Glutamatergic neuron (in vitro differentiated cells): ENCODE results near the gene PHLDA2. TPM values are rescaled to one million over a fixed set of nuclear protein-coding genes. Genes with fewer than 3 reads are reported as not detected.
"Not testable (repeated sequence)": the region's sequence is repeated elsewhere in the genome, so short reads cannot be mapped to it uniquely, and the experiment has no call there.

Source experiments
- DNase-seq: peaks from one replicate; pipeline ENCODE4 v3.0.0; 2022
- H3K27ac Mint-ChIP-seq: one replicate; pipeline ENCODE4 v1.8.0; 2020; ENCODE audit warnings: mild to moderate bottlenecking, mixed read lengths, inconsistent platforms; ENCODE audit not compliant: unreplicated experiment
- H3K27me3 Mint-ChIP-seq: one replicate; pipeline ENCODE4 v1.8.0; 2020; ENCODE audit warnings: mild to moderate bottlenecking, moderate library complexity, mixed read lengths, inconsistent platforms; ENCODE audit not compliant: unreplicated experiment
- H3K36me3 Mint-ChIP-seq: one replicate; pipeline ENCODE4 v1.8.0; 2020; ENCODE audit warnings: mild to moderate bottlenecking, mixed read lengths, inconsistent platforms; ENCODE audit not compliant: unreplicated experiment
- H3K4me1 Mint-ChIP-seq: one replicate; pipeline ENCODE4 v1.8.0; 2020; ENCODE audit warnings: mild to moderate bottlenecking, low read depth, mixed read lengths, inconsistent platforms; ENCODE audit not compliant: unreplicated experiment
- H3K4me3 Mint-ChIP-seq: one replicate; pipeline ENCODE4 v1.8.0; 2020; ENCODE audit warnings: mild to moderate bottlenecking, mixed read lengths, inconsistent platforms; ENCODE audit not compliant: unreplicated experiment
- H3K9me3 Mint-ChIP-seq: one replicate; pipeline ENCODE4 v1.8.0; 2020; ENCODE audit warnings: mild to moderate bottlenecking, moderate library complexity, mixed read lengths, inconsistent platforms; ENCODE audit not compliant: unreplicated experiment
- total RNA-seq: library from RNA; stranded (reverse); fragmentation: NEBNext Ultra II Directional; extraction: Animal tissue kit (Norgen Biotek cat#: 25700); gene quantifications from one replicate; pipeline ENCODE4 v1.2.1, GENCODE V29; 2021; ENCODE audit not compliant: unreplicated experiment
- TF ChIP-seq, protein P1 (sequence below): fragments of 200-600 bp; sonication (generic); IDR thresholded peaks from one replicate; pipeline ENCODE4 v1.5.0; 2021; ENCODE audit not compliant: partially characterized antibody, unreplicated experiment

The PHLDA2 gene
- total RNA-seq, 1 donor from 2014 or later = 1.2 TPM

DNA sequence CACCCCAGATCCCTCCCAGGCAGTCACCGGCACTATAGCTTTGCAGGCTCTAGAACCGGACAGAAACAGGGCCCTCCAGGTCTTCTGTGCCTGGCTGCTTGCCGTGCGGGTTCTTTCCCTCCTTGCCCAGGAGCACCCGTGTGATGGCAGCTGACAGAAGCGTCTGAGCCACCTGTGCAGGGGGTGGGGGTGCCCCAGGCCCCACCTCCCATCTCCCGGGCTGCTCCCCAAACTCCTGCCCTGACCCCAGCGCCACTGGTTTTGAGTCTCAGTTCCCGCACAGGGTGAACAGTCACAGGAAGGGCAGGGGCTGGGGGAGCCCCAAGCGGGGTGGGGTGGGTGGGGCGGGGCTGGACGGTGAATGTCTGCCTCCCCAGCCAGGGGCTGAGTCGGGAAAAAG lies 13.2 kb upstream of the PHLDA2 start:
- H3K27me3 Mint-ChIP-seq = peaks cover 9% of the 10 kb centered on the region
- no peak for DNase-seq
- no peak overlapping the region for H3K27ac Mint-ChIP-seq
- TF ChIP-seq, protein P1, sequence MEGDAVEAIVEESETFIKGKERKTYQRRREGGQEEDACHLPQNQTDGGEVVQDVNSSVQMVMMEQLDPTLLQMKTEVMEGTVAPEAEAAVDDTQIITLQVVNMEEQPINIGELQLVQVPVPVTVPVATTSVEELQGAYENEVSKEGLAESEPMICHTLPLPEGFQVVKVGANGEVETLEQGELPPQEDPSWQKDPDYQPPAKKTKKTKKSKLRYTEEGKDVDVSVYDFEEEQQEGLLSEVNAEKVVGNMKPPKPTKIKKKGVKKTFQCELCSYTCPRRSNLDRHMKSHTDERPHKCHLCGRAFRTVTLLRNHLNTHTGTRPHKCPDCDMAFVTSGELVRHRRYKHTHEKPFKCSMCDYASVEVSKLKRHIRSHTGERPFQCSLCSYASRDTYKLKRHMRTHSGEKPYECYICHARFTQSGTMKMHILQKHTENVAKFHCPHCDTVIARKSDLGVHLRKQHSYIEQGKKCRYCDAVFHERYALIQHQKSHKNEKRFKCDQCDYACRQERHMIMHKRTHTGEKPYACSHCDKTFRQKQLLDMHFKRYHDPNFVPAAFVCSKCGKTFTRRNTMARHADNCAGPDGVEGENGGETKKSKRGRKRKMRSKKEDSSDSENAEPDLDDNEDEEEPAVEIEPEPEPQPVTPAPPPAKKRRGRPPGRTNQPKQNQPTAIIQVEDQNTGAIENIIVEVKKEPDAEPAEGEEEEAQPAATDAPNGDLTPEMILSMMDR = no peak
- H3K4me1 Mint-ChIP-seq = peaks cover 25% of the 10 kb centered on the region
- peaks cover 19% of the 10 kb centered on the region for H3K36me3 Mint-ChIP-seq
- H3K9me3 Mint-ChIP-seq = peaks cover 10% of the 10 kb centered on the region
- no peak overlapping the region for H3K4me3 Mint-ChIP-seq

DNA sequence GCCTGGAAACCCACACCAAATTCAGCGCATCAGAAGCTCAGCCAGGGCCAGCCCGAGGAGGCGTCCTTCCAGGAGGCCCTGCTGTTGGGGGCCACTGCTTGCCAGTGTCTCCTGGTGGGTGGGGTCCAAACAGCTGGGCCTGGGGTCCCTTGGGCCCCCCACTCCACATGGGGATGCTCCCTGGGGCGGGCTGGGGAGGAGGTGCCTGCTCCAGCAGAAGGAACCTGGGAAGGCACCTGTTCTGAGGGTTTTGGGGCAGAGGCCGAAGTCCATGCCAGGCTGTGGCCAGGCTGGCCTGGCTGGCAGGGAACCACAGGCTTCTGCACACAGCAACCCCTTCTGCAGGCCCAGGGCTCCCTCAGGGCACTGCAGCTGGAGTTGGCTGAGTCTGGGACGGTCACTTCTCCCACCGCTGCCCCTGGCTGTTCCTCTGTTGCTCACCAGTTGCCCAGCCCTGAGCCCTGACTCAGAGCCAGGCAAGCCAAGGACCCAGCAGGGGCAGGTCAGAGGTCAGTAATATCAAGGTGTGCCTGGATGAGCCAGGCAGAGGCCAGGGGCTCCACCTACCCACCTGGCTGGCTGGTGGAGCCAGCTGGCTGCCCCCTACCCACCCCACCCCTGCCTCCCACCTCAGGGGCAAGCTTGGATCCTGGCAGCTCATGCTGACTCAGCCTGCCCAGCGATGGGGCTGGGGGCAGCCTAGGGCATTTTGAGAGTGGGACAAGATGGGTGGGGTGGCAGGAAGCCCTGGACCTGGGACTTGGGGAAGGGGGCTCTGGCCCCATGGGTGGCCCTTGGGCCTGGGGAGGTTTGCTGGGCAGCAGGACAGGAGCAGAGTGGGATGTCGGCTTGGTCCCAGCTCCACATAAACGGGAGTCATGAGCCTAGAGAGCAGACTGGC lies 12.0 kb upstream of the PHLDA2 start:
- Mint-ChIP-seq H3K36me3 (peaks cover 22% of the 10 kb centered on the region), H3K27ac (no peak overlapping the region), H3K9me3 (peaks cover 13% of the 10 kb centered on the region), H3K27me3 (peaks cover 11% of the 10 kb centered on the region), H3K4me3 (no peak overlapping the region), H3K4me1 (peaks cover 14% of the 10 kb centered on the region)
- DNase-seq = no peak
- TF ChIP-seq, protein P1 = no peak

DNA sequence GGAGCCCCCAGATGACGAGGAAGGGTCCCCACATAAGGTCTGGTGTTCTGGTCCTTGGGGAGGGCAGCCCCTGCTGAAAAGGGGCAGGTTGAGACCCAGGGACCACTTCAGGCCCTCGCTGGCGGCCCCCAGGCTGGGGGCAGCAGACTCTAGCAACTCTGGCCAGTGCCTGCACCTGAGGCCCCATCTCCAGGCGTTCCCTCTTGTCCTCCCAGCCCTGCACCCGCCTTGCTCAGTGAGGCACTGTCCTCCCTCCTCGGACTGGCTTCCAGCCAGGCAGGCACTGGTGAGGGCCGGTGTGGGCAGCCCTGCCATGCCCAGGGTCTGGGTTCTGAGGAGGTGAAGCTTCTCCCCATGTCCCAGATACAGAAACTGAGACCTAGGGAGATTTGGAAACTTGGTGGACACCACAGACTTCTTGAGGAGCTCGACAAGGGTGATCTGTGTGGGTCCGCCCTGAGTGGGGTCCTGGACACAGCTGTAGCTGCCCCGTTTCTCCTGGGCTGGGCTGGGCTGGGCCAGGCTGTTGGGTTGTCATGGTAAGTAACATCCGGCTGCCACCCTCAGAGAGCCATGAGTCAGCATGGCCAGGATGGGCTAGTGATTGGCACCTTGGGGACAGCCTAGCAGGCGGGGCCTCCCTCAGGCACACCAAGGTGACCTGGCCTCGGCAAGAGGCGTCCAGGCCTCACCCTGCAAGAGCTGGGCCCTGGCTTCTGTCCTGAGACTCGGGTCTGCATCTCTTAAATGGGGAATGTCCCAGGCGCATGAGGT lies 11.1 kb upstream of the PHLDA2 start:
- DNase-seq = no peak
- Mint-ChIP-seq H3K4me3 (no peak overlapping the region), H3K4me1 (peaks cover 7% of the 10 kb centered on the region), H3K36me3 (peaks cover 22% of the 10 kb centered on the region), H3K9me3 (peaks cover 13% of the 10 kb centered on the region), H3K27ac (no peak overlapping the region), H3K27me3 (peaks cover 11% of the 10 kb centered on the region)
- TF ChIP-seq, protein P1 = no peak

DNA sequence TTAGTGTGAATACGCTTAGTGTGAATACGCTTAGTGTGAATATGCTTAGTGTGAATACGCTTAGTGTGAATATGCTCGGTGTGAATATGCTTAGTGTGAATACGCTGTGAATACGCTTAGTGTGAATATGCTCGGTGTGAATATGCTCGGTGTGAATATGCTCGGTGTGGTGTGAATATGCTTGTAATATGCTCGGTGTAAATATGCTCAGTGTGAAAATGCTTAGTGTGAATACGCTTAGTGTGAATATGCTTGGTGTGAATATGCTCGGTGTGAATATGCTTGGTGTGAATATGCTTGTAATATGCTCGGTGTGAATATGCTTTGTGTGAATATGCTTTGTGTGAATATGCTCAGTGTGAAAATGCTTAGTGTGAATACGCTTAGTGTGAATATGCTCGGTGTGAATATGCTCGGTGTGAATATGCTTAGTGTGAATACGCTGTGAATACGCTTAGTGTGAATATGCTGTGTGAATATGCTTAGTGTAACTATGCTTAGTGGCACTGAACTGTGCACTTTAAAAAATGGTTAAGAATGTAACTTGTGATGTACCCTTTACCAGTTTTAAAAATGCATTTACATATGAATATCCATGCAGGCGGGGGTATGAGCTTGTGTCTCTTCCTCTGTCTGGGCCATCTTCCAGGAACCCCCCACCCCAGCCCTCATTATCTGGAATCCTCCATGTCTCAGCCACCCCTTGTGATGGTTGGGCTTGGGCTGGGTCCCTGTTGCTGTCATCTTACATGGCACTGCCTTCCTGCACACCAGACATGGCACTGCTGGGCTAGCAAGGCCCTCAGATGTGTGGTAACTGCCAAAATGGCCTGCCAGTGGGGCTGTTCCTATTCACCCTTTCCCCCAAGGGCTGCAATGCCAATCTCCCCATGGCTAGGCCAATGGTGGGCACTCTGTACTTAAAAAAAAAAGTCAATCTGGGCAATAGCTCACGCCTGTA lies 9.5 kb upstream of the PHLDA2 start:
- not testable (repeated sequence) for H3K4me1 Mint-ChIP-seq, H3K27ac Mint-ChIP-seq, H3K4me3 Mint-ChIP-seq, DNase-seq
- Mint-ChIP-seq H3K27me3 (peaks cover 10% of the 10 kb centered on the region), H3K36me3 (peaks cover 22% of the 10 kb centered on the region), H3K9me3 (peaks cover 12% of the 10 kb centered on the region)

DNA sequence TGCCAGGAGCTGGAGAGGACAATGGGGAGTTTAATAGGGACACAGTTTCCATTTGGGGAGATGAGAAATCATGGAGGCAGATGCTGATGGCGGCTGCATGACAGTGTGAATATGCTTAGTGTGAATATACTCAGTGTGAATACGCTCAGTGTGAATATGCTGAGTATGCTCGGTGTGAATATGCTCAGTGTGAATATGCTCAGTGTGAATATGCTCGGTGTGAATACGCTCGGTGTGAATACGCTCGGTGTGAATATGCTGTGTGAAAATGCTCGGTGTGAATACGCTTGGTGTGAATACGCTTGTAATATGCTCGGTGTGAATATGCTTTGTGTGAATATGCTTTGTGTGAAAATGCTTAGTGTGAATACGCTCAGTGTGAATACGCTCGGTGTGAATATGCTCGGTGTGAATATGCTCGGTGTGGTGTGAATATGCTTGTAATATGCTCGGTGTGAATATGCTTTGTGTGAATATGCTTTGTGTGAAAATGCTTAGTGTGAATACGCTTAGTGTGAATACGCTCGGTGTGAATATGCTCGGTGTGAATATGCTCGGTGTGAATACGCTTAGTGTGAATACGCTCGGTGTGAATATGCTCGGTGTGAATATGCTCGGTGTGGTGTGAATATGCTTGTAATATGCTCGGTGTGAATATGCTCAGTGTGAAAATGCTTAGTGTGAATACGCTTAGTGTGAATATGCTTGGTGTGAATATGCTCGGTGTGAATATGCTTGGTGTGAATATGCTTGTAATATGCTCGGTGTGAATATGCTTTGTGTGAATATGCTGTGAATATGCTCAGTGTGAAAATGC lies 8.6 kb upstream of the PHLDA2 start:
- Mint-ChIP-seq H3K9me3 (peaks cover 12% of the 10 kb centered on the region), H3K36me3 (peaks cover 22% of the 10 kb centered on the region), H3K27ac (peak overlapping the region; percentile 8)
- H3K4me3 Mint-ChIP-seq, DNase-seq, H3K4me1 Mint-ChIP-seq, H3K27me3 Mint-ChIP-seq: not testable (repeated sequence)
